ENCODE results near the gene SYTL5.

The SYTL5 gene

DNA sequence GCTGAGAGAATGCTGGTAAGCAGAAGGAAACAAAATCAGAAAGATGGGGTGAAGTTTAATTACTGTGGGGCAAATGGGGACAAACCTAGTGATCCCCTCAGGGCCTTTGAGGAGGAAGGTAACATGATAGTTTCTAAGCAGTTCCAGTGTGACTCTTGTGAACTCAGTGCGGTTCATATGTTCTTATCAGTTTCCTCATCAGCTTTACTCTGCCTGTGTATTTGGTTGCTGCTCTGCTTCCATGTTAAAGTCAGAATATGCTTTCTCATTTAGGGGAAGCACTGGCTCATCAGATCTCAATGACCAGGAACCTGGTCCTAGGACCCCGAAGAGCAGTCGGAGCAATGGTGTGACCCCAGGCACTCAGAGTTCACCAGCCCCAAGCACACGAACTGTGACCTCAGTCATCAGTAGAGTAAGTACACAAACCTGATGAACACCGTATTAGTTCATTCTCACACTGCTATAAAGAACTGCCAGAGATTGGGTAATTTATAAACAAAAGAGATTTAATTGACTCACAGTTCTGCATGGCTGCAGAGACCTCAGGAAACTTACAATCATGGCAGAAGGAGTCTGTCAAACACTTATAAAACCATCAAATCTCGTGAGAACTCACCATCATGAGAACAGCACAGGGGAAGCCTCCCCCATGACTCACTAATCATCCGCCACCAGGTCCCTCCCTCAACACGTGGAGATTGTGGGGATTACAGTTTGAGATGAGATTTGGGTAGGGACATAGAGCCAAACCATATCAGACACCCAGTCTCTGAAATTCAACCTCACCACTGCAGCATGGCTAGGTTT, 83.0 kb downstream of the SYTL5 start:
- no peak for DNase-seq (ENCODE audit: low spot score)

DNA sequence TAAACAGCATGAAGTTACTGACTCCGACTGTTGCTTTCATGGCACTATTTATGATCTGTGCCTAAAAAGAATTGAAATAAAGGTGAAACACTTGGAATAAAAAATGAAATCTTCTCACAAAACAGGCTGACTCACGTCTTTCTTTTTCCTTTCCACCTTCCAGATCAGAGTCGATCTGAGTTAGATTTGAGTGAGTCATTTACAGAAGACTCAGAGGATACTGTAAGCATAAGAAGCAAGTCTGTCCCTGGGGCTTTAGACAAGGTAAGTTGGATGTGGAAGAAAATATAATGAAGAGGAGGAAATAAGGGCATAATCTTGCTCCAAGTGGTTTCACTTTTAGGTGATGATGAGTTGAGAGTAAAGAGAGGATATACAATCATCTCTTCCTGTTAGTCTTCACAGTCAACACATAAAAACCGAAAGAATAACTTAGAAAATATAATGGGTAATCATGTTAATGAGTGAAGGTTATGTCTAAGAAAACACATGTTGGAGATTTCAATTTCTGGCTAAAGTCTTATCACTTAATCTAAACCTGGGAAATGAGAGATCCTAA, 89.7 kb downstream of the SYTL5 start:
- DNase-seq (ENCODE audit: low spot score): no peak

DNA sequence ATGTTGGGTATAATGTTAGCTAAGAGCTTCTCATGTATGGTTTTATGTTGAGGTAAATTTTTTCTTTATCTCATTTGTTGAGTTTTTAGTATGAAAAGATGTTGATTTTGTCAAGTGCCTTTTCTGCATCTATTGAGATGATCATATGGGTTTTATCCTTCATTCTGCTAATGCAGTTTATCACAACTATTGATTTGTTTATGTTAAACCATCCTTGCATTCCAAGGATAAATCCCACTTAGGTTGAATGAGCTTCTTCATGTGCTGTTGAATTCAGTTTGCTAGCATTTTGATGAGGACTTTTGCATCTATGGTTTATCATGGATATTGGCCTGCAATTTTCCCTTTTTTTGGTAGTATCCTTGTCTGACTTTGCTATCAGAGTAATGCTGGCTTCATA, 93.3 kb downstream of the SYTL5 start:
- no peak for DNase-seq (ENCODE audit: low spot score)

DNA sequence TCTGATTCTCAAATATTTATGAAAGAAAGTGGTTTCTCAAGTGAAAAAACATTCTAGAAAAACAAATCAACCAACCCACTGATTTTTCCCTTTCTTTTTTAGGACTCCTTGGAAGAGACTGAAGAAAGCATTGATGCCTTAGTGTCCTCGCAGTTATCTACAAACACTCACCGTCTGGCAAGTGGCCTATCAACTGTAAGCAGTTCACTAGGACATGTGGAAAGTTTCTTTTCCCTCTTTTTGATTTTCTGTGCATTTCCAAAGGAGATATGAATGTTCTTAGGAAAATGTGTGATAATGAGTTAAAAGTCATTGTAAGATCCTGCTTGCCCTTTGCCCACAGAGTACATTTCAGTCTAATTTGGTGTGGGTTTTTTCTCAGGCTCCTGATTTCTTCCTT, 95.9 kb downstream of the SYTL5 start:
- DNase-seq (ENCODE audit: low spot score): no peak

DNA sequence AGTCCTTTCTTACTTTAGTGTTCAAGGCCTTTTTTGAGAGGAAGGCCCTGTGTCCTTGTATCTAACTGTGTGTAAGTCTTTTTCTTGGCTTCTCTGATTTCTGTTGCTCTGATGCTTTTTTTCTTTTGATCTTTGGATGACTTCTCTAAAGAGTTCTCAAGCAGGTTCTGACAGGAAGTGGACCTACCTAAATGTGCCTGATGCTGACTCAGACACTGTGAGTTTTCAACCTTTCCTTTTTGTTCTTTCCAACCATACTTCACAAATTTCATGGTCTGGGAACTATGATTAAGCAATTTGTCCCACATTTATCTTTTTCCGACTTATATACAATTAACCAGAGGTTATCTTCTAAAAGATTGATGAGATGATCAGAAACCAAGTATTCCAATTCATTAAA, 96.5 kb downstream of the SYTL5 start:
- DNase-seq (ENCODE audit: low spot score): no peak

DNA sequence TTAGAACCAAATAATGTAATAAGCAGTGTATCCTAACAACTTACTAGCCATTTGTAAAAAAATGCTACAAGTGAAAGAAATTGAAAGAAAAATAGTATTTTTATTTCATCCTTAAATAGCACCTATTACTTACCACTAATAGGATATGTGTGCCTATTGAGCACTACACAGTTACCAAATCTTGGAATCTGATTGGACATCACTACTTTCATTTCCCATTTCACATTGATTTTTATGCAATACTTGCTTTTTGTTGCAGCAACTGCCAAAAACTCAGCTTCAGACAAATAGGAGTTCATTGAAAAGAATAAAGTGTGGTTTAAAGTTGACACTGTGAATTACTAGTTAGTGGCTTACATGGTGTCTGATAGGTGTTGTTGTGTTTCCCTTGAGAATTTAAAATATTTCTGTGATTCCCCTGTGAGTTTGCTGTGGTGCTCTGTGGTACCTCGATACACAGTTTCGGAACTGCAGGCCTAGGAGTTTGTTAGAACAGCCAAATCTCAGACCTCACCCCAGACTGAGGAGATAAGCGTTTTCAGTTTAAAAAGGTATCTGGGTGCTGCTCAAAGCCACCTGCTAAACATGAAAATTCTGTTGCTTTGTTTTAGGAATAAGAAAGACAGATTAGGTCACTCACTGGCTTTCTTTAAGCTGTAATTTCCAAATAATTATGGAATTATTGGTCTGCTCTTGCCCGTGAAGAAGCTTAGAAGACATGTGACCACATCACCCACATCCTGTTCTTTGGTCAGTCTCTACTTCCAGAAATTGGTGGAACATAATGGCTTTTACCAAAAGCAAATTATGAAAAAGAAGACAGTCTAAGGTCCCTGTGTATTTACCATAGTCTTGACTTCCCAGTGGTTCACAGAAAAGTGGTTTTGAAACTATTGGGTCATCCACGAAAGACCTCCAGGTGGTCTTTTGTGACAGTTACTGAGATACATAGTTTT, 97.8 kb downstream of the SYTL5 start:
- DNase-seq (ENCODE audit: low spot score): no peak

DNA sequence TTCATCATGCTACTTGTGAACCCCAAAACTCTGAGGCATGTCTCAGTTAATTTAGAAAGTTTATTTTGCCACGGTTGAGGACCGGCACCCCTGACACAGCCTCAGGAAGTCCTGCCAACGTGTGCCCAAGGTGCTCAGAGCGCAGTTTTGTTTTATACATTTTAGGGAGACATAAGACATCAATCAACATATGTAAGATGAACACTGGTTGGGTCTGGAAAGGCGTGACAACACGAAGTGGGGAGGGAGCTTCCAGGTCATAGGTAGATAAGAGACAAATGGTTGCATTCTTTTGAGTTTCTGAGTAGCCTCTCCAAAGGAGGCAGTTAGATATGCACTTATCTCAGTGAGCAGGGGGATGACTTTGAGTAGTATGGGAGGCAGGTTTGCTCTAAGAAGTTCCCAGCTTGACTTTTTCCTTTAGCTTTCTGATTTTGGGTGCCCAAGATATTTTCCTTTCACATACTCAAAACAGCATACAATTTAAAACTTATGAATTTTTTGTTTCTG, 98.9 kb downstream of the SYTL5 start:
- DNase-seq (ENCODE audit: low spot score): no peak

DNA sequence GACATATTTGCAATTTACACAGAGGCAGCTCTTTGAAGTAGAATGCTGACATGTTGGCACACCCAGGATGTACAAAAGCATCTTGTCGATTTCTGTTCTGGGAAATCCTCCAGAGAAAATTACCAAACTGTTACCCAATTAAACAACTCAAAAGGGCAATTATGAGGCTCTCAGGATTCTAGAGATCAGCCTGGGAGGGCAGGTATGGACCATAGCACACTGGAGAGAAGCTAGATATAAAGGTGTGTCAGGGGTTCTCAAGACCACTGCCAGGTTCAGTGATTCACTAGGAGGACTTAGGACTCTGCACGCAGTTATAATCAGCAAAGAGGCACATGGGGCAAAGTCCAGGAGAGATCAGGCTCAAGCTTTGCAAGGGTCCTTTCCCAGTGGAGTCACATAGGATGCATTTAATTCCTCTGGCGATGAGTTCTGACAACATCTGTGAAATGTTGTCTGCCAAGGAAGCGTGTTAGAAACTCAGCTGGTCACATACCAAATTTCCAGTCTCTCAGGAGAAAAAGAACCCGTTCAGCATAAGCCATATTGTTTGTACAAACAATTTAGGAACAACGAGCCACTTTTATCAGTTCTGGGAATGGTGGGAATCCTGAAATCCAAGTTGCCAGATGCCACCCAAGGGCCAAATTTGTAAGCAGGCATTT, 100.8 kb downstream of the SYTL5 start:
- DNase-seq (ENCODE audit: low spot score): no peak

DNA sequence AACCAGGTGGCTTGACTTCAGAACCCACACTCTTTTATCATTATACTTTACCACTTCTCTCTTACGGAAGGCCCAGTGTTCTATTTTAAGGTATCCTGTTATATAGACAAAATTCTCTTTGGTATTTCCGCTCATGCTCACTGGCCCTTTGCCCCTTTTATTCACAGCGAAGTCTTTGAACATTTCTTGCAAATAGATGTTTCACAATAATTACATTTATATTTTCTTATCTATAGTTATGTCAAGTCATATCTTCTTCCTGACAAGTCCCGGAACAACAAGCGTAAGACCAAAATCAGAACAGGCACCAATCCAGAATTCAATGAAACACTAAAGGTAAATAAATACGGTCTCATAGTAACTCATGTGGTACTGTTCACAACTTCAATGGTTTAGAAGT, 102.0 kb downstream of the SYTL5 start:
- no peak for DNase-seq (ENCODE audit: low spot score)

DNA sequence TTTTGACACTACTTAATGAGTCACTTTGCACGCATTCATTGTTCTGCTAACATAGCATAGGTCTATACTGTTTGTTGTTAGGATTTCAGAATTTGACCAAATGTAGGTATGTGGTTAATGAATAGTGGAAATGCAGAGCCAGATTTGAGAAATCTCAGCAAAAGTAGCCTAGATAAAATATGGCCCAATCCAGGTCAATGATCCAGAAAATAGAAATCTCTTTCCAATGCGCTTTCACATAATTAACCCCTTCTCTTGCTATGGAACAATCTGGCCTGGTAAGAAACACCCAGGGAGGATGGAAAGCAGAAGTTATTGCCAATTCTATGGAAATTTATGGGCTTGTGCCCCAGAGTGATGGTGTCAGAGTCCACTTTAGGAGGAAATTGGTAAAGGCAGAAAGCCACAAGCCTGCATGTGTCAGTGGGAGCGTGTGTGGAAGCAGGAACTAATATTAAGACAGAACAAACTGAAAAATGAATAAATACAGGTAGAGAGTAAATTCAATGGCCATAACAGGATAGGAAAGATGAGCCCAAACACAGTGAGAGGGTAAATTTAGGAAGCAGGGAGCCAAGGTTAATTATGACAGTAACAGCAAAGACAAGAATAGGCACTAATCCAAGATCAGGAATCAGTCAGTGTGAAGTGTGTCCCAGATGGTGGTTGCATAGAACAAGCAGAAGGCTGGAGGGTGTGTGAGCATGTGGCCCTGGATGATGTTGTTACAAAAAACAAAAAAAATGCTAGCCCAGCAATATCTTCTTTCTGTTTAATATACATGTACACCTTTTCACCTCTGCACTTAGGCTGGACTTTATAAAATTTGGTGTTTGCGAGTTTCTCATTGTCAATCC, 102.9 kb downstream of the SYTL5 start:
- no peak for DNase-seq (ENCODE audit: low spot score)

DNA sequence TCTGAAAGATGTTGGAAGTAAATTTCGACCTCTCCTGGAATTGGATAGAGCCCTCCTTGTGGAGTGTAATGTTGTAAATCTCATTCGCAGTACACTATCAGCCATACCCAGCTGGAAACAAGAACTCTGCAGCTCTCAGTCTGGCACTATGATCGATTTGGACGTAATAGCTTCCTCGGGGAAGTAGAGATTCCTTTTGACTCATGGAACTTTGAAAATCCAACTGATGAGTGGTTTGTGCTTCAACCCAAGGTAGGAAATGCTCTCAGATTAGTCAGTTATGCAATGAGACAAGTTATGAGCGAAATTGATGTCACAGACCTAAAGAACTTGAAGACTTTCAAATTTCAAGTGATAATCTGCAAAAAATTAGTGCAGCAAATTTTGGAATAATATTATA, 103.9 kb downstream of the SYTL5 start:
- no peak for DNase-seq (ENCODE audit: low spot score)

DNA sequence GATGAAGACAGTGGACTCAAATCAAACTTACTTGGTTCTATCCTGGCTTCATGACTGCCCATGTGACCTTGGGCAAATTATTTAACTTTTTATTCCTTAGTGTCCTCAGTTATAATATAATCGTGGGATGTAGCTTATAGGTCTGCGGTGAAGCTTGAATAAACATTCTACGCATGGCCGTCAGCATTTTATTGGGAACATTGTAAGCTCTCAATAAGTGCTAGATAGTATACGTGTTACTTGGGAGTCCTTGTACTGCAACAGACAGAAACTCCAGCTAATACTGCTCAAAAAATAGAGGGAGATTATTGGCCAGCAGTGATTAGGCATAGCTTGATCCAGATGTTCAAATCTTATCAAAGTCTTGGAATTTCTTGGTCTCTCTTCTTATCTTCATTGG, 104.8 kb downstream of the SYTL5 start:
- no peak for DNase-seq (ENCODE audit: low spot score)

DNA sequence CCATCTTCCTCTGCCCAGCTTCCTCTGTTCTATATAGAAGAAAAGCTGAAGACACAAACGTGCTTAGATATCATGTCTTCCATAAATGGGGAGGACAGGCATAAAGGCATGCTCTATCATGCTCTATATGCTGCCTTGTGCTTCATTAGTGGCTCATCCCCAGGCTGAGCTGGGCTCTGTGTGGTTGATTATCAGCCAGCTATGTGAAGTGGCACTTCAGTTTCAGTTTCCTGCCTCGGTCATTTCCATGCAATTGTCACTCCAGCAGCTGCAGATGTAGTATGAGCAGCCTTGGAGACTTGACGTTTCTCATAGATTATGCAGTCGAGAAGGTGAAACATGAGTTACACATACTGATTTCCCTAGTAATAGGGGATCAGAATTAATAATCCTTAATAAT, 106.2 kb downstream of the SYTL5 start:
- no peak for DNase-seq (ENCODE audit: low spot score)

DNA sequence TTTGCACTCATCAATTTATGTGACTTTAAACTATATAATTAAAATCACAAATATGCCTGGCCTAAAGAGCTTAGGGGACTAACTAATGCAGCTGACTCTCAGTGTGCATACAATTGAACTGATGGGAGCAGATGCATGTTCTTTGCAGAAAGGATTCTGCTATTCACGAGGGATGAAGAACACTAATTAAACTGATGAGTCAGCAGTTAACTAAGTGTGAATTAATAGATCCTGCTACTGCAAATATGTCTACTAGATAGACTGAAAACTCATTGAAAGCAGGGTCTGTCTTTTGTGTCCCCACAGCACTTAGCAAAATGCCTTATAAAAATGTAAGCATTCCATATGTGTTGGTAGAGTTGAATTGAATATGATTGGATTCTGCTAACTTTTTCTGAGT, 110.4 kb downstream of the SYTL5 start:
- DNase-seq (ENCODE audit: low spot score): no peak

DNA sequence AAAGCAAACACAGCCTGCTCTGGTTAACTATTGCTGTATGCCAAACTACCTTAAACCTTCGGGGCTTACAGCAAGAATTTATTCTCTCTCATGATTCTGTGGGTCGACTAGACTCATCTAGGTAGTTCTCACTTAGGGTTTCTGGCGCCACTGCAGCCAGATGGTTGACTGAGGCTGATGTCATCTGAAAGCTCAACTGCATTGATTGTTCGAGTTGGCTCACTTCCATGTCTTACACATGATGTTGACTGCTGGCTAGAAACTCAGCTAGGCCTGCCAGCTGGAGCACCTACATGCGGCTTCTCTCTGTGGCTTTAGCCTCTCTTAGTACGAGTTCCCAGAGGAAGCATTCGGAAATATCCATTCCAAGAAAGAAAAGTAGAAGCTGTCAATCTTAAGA, 111.1 kb downstream of the SYTL5 start:
- no peak for DNase-seq (ENCODE audit: low spot score)

DNA sequence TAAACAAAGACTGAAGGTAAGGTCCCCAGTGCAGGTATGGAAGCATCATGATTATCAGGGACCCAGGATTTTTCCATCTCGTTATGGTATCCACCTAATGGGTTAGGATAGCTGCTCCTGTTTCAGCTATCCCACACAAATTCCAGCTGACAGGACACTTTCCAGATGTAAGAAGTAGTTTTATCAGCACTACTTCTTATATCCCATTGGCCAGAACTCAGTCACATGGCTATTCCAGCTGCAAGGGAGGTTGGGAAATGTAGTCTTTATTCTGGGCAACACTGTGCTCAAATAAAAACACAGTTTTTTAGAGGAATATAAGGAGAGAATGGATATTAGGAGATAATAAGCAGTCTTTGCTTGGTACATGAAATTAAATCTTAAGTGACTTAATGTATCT, 117.6 kb downstream of the SYTL5 start:
- DNase-seq (ENCODE audit: low spot score): no peak

DNA sequence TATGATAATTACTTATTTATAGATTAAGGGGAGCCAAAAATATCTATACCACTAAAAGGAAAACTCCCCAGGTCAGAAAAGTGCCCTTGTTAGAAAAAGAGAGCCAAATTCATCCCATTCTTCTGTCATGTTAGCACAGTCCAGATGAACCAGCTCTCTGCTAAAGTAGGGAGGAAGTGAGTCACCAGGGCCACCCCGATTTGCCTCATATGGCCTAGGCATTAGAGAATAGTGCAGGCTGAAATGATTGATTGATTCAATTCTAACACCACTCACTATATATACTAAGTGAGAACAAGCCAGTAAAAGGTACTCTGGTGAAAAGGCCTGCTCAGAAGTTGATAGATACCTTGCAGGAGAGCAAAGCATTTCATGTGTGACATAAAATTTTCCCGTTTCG, 119.8 kb downstream of the SYTL5 start:
- no peak for DNase-seq (ENCODE audit: low spot score)

DNA sequence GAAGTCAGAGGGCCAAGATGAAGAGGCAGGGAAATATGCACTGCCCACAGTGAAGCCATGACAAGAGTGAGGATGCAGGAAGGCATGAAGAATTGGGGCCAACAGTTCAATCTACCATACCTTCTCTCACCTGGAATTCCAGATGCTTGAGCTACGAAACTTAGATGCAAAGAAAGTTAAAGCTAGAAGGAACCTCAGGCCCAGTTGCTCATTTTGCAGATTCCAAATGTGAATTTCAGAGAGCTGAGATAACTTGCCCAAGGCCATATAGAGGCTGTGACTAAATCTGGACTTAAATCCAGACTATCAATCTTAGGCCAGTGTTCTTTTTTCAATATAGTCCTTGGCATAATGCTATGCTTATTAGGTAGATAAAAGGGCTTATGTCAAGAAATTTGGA, 121.6 kb downstream of the SYTL5 start:
- DNase-seq (ENCODE audit: low spot score): no peak

DNA sequence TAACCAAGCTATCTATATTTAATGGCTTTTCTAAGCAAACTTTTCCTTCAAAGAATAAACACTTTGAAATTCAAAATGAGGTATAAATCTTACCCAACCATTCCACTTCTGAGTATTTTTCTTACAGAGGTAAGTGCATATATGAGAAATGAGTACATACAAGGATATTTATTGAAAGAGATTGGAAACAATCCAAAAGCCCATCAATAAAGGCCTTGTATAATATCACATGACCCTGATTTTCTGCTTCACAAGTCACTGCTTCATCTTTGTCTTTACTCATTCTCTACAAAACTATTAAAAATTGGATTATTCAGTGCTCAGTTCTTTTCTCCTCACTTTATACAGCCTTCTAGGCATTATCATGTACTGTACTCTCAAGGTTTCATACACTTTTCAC, 123.0 kb downstream of the SYTL5 start:
- DNase-seq (ENCODE audit: low spot score): no peak

DNA sequence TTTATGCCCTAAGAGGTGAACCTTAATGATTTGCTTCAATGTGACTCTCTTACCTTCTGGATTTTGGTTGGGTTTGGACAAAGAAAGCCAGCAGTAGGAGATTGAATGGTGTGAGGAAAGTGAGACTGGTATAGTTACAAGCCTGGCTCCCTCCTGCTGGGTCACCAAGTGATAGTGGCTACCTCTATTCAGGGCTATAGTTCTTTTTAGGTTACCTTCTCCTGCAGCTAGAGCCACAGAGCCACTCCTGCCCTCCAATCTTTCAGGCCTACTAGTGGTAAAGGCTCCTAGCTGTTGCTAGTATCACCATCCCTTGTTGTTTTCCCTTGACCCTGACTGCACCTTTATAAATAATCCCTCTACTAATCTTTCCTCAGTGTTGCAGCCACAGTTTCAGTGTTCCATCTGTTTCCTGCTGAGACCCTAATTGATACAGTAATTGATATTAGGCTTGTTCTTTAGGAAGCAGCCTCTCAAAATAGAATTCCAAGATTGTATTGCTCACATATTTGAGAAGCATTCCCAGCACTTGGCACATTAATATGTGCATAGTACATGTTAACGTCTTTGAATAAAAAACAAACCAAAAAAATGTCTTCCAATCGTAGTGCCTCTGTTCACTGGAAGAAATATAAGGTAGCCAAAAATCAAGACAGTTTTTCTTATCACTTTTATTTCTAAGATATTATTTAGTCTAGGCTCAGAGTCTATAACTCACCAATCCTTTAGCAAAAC, 132.0 kb downstream of the SYTL5 start:
- DNase-seq (ENCODE audit: low spot score): no peak

DNA sequence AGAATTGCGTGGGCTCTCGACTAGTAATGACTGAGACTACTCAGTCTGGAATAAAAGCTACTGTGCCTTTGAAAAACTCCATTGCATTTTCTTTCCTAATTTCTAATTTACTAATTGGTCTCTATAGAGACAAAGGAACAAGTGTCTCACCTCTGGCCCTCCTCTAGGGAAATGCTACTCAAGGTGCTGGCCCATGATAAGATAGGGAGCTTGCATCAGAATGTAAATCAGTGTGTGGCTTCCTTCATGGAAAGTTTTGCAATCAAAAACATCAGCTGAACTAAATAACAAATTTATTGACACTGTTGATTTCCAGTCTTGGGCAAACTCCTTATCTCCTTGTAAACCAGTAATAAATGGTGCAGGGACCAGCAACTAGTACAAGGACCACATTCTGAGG, 132.5 kb downstream of the SYTL5 start:
- no peak for DNase-seq (ENCODE audit: low spot score)
